Activated CD4-positive, alpha-beta T cell treated with anti-CD3 and anti-CD28 coated beads, Interleukin-2, amount 50 U/mL, for 4 hours (primary cell): ENCODE measurements around the gene CTBS.

Experiments
- DNase-seq, 2 experiments: peaks; one replicate each; pipeline ENCODE4 v3.0.0-alpha.2; 2020

CTBS gene

DNA sequence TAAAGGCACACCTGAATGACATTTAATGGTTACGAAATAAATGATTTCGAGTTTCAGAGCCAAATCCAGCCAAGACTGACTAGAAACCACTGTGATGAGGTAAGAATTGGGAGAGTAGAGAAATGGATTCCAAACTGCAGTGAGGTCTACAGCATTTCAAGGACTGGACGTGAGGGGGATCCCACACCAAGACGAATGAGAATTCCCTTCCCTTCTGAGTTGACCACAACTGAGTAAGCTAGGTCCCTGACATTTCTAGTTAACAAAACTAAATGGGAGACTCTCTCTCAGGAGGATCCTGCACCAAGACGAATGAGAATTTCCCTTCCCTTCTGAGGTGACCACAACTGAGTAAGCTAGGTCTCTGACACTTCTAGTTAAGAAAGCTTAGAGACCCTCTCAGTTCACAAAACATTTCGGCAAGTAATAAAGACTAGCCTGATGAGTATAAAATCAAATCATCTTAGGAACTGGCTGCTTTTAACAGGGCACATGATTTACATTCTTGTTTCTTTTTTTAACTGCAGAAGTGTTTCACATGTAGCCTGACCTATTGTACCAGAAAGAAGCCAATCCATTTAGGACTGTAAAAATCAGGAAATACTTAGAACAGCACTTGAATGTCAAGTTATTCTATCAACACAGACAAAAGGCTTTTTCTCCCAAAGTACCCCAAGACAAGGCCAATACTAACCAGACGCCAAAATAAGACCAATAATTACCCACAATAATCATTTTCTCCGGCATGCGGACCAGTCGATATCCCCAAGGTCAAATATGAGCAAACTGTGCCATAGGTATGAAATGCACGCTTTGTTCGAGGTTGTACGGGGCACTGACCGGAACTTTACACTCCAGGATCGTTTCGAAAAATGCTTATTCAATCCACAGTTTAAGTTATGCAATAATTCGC is 69.4 kb downstream of the CTBS start:
- no peak for DNase-seq

- no peak for DNase-seq
Observed at GRCh38 chr1:84502927-84503326, 71.3 kb downstream of the CTBS start.
